KBM-7 (cell line): ENCODE measurements around the gene IL32.
"Not testable (repeated sequence)": the region's sequence is repeated elsewhere in the genome, so short reads cannot be mapped to it uniquely, and the experiment has no call there.

Source experiments
- DNase-seq: peaks from one replicate; pipeline ENCODE4 v3.0.0-alpha.2; 2015
- in situ Hi-C: fragments of 300-500 bp; cut with MboI; formaldehyde crosslinking; loops from 2 replicates; pipeline ENCODE4 v1.14.3; 2020; ENCODE audit warnings: low sequenced_read_pairs, low pct_unique_long_range_greater_than_20kb, mixed read lengths

The IL32 gene

DNA sequence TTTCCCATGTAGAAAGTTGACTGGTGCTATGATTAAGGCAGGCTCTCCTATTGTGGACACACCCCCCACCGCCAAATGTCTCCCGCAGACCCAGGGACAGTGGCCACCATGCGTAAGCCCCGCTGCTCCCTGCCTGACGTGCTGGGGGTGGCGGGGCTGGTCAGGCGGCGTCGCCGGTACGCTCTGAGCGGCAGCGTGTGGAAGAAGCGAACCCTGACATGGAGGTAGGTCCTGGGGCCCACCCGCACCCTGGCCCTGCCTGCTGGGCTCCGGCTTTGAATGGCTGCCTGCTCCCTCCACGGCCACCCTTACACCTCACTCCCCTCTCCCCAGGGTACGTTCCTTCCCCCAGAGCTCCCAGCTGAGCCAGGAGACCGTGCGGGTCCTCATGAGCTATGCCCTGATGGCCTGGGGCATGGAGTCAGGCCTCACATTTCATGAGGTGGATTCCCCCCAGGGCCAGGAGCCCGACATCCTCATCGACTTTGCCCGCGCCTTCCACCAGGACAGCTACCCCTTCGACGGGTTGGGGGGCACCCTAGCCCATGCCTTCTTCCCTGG, 15.4 kb upstream of the IL32 start:
- peak; percentile 19 for DNase-seq
- in situ Hi-C loops: no loop called here

DNA sequence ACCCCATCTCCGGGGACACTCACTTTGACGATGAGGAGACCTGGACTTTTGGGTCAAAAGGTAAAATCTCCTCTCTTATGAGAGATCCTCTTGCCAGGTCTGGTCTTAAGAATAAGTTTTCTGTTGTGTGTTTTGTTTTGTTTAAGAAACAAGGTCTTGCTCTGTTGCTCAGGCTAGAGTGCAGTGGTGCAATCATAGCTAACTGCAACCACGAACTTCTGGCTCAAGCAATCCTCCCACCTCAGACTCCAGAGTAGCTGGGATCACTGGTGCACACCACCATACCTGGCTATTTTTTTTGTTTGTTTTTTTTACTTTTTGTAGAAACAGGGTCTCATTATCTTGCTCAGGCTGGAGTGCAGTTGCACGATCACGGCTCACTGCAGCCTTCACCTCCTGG, 15.0 kb upstream of the IL32 start:
- peak; percentile 42 for DNase-seq
- in situ Hi-C loops: no loop called here

DNA sequence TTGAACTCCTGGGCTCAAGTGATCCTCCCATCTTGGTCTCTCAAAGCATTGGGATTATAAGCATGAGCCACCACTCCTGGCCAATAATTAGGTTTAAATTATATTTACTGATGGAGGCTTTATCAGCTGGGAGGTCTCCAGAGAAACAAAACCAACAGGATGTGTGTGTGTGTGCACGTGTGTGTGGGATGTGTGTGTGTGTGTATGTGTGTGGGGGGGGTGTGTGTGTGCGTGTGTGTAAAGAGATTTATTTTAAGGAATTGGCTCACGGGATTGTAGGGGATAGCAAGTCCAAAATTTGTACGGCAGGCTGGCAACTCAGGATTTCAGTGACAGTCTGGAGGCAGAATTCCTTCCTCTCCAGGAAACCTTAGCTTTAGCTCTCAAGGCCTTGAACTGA, 14.4 kb upstream of the IL32 start:
- DNase-seq: no peak
- in situ Hi-C loops: no loop called here

DNA sequence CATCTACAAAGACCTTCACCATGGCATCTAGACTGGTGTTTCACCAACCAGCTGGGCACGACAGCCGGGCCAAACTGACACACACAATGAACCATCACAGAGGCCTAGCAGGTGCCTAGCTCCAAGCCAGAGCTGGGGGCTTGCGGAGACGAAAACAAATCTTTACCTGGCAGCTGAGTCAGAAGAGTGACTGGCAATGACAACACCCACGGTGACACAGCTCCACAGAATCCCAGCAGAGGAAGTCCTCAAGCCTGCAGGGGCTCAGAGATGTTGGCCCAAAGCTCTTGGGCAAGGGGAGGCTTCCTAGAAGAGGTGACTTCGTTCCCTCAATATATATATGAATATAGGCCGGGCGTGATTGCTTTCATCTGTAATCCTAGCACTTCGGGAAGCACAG, 13.9 kb upstream of the IL32 start:
- DNase-seq: no peak
- in situ Hi-C loops: no loop called here

DNA sequence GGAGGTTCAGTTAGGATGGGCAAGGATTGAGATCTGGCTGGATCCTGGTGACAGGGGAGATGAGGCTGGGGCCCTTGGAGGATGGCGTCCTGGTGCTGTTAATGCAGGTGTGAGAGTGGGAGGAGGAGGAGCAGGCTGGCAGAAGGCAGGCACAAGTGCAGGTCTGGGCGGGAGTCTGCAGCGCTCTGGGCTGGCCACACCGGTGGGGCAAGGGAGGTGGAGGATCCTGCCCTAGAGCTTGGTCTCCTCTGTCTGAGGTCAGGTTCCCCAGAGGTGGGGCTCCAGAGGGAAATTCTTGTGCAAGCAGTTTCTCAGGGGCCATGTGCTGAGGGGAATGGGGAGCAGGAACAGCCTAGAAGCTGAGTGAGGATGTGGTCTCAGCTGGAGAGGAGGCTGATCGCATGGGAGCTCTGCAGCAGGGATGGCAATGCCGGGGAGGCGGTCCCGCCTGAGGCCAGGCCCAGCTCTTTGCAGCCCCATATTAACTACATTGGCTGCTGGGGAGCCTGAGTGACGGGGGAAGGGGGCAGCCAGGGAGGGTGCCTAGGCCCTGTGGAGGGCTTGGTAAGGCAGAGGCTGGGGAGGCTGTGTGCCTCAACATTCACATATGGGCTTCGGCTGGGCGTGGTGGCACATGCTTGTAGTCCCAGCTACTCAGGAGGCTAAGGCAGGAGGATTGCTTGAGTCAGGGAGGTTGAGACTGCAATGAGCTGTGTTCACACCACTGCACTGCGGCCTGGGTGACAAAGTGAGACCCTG, 12.7 kb upstream of the IL32 start:
- DNase-seq, in situ Hi-C loops: not testable (repeated sequence)

DNA sequence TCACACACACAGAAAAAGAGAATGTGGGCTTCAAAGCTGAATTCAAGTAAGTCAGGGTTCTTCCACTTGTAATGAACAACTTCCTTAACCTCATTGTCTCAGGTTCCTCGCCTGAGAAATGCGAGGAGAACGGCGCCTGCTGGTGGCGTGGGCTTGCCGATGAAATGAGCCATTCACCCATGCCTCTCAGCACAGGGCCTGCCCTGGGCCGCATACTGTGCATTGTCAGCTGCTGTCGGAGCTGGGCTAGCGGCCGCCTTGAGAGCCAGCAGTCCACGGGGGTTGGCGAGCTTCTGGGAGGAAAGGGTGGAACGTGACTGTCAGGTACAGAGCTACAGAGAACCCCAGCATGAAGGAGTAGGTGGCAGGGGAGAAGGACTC, 12.1 kb upstream of the IL32 start:
- in situ Hi-C loops: not testable (repeated sequence)

DNA sequence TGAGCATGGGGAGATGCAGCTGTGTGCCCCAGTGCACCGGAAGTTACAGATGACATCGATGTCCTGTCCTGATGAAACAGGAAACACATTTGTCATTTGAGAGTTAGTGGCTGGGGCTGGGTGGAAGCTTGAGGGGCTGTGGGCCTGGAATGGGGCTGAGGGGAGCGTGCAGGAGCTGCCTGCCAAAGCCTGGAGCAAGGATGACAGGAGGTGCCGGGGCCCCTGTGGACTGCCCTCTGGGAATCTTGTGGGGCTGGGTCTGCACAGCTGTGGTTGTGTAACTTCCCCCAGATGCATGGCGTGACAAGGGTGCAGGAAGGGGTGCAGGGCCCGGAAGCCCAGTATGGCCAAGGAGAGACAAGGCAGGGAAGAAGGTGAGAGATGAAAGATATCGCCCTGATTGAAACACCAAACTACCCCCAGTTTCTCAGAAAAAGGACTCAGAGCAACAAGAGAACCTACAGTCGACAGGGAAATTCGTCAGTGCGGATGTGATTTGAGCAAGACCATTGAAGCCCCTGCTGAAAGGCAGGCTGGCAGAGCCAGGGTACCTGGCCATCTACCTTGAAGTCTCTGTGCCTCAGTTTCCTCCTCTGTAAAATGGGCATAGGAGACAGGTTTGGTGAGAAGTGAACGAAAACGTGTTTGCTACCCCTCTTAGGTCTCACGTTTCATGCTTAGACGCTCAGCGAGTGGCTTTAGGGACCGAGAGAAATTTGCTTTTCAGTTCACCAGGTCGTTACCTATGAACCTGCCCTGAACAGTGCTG, 10.3 kb upstream of the IL32 start:
- in situ Hi-C loops: no loop called here
- peak; percentile 77 for DNase-seq

More for the DNA sequence above, 12.1 kb upstream of the IL32 start:
- not testable (repeated sequence) for DNase-seq

DNA sequence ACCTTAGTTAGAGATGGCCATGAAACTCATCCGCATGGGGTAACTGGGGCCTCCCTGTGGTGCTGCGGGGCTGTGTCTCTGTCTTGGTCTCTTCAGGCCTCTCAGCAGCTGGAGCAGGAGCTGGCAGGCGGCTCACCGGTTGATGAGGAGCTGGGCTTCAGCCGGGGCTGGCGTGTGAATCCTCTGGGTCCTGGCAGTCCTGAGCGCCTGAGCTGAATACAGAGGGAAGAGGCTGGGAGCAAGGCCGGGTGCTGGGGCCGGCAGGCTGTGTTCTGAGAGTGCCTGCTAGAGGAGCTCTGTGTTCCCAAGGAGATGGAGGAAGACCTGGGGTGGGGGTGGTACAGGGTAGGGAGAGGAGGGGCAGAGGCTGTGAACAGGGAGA, 9.7 kb upstream of the IL32 start:
- not testable (repeated sequence) for DNase-seq

DNA sequence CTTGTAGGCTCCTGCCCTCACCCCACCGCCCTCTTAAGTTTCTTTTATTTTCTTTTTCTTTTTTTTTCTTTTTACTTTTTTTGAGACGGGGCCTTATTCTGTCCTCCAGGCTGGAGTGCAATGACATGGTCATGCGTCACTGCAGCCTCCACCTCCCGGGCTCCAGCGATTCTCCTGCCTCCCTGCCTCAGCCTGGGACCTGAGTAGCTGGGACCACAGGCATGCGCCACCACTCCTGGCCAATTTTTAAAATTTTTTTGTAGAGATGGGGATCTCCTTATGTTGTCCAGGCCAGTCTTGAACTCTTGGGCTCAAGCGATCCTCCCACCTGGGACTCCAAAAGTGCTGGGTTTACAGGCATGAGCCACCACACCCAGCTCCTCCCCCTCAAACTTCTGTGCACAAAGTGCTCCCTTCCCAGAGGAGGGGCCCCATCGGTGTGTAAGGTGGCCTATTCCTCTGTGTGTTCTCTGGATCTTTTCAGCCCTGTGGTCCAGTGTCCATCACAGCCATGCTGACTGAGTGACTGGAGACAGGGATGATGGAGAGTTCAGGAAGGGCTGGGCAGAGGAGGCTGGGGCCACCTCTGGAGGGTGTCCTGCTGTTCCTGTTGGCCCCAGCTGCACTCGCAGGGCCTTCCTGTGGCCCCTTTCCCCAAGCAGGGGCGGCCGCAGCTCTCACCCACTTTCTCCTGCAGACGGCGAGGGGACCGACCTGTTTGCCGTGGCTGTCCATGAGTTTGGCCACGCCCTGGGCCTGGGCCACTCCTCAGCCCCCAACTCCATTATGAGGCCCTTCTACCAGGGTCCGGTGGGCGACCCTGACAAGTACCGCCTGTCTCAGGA, 8.9 kb upstream of the IL32 start:
- no peak for DNase-seq
- in situ Hi-C loops: no loop called here

More for the DNA sequence above, 9.7 kb upstream of the IL32 start:
- in situ Hi-C loops: not testable (repeated sequence)

DNA sequence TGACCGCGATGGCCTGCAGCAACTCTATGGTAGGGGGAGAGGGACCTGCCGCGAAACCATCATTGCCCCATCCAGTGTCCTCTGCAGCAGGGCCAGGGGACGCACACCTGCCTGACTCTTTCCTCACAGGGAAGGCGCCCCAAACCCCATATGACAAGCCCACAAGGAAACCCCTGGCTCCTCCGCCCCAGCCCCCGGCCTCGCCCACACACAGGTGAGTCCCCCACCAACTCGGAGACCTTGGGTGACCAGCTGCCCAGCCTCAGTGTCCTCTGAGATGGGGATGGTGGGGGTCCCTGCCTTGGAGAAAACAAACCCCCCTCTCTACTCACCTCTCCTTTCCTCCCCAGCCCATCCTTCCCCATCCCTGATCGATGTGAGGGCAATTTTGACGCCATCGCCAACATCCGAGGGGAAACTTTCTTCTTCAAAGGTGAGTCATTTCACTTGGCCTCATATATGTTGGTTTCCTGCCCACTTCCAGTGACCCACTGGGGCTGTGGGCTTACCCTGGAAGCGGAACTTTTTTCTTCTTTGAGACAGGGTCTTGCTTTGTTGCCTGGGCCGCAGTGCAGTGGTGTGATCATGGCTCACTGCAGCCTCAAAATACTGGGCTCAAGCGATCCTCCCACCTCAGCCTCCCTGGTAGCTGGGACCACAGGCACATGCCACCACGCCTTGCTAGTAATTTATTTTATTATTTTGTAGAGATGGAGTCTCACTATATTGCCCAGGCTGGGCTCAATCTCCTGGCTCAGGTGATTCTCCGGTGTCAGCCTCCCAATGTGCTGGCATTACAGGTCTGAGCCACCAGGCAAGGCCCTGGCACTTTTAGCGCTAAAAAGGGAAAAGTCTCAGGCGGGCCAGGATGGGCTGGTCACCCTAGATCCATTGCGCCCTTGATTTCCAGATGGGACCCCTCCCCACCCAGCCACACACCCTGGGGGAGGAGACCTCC, 8.0 kb upstream of the IL32 start:
- in situ Hi-C loops: no loop called here
- no peak for DNase-seq

DNA sequence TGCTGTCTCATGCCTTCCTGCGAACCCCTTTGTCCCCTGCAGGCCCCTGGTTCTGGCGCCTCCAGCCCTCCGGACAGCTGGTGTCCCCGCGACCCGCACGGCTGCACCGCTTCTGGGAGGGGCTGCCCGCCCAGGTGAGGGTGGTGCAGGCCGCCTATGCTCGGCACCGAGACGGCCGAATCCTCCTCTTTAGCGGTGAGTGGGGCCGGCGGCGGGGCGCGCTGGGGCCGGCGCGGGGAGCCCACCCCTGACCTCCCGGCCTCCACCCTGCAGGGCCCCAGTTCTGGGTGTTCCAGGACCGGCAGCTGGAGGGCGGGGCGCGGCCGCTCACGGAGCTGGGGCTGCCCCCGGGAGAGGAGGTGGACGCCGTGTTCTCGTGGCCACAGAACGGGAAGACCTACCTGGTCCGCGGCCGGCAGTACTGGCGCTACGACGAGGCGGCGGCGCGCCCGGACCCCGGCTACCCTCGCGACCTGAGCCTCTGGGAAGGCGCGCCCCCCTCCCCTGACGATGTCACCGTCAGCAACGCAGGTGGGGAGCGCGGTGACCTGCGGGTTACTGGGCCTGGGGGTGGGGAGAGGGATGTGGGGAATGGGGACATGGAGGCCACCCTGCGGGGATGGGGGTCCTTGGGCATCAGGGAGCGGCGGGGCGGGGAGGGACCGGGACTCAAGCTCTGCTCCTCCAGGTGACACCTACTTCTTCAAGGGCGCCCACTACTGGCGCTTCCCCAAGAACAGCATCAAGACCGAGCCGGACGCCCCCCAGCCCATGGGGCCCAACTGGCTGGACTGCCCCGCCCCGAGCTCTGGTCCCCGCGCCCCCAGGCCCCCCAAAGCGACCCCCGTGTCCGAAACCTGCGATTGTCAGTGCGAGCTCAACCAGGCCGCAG, 7.1 kb upstream of the IL32 start:
- DNase-seq: no peak

DNA sequence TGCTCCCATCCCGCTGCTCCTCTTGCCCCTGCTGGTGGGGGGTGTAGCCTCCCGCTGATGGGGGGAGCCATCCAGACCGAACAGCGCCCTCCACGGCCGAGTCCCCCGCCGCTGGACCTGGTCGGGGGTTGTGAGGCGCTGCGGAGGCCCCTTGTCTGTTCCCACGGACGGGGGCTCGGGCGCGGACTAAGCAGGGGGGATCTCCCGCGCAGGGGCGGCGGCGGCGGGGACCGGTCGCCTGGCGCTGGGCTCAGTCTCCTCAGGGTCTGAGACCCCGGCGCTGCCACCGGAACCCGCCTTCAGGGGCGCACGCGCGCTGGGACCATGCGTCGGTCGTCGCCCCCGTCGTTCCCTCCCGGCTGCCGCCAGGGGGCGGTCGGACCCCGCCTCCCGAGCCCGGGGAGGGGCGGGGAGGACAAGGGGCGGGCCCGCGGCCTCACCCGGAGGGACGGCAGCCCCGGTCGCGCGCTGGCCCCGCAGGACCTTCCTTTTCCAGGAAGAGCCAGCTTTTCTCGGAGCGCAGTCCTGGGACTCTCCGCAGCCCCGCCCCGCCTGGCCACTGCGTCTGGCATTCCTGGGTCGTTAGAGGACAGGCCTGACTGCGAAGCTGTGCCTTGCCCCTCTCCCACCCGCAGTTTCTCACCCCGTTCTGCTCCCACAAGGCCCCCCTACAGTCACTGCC, 6.3 kb upstream of the IL32 start:
- peak; percentile 91 for DNase-seq
- in situ Hi-C loops: no loop called here

More for the DNA sequence above, 7.1 kb upstream of the IL32 start:
- in situ Hi-C loops: no loop called here

DNA sequence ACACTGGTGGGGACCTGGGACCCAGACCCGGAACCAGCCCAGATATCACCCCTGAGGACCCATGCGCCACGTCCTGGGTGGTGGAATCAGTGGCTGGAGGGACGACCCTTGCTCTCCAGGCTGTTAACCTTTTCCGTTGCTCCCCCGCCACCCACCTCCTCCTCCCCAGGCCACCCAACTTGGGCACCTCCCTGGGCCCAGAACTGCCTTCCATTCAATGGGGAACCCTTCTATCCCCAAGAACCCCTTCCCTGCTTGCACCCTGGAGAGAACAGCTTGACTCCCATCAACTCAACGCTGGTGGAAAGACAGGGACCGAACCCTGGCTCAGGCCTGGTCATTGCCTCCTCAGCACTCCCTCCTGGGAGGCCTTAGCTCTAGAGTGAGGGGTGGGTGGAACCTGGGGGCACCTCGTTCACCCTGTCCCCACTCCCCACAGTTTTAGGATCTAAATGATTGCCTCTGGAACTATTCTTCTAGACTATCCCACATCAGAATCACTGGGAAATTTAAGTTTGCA, 5.7 kb upstream of the IL32 start:
- in situ Hi-C loops: no loop called here
- no peak for DNase-seq

DNA sequence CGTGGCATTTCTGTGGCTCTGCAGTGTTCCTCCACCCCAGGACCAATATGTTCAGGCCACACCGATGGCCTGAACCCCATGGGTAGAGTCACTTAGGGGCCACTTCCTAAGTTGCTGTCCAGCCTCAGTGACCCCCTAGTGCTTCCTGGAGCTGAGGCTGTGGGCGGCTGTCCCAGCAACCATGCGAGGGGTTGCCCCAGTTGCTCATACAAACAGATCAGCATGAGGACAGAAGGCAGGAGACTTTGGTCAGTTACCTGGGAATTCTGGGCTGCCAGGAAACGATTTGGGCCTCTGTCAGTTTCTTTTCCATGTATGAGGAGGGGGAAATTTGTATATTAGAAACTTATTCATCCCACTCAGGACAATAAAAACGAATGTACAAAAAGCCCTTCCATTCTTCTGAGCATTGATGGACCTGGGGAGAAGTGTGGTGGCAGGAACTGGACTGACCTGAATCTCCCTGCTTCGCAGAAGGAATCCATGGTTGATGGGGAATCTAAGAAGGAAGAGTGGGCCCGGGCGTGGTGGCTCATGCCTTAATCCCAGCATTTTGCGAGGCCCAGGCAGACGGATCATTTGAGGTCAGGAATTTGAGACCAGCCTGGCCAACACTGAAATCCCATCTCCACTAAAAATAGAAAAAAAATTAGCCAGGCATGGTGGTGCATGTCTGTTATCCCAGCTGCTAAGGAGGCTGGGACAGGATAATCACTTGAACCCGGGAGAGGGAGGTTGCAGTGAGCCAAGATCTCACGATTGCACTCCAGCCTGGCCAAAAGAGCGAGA, 4.9 kb upstream of the IL32 start:
- in situ Hi-C loops: no loop called here
- DNase-seq: no peak

DNA sequence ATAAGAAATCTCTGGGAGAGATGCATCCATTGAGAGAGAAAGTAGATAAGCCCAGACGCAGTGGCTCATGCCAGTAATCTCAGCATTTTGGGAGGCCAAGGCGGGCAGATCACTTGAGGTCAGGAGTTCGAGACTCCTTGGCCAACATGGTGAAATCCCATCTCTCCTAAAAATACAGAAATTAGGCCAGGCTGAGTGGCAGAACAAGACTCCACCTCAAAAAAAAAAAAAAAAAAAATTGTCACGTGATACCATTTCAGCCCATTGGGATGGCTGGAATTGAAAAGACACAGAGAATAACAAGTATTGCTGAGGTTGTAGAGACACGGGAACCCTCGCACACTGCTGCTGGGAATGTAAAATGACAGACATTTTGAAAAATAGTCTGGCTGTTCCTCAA, 2.9 kb upstream of the IL32 start:
- in situ Hi-C loops: no loop called here

More for the DNA sequence above, 2.9 kb upstream of the IL32 start:
- DNase-seq: no peak
